Midbrain (tissue), 1 donor: ENCODE measurements around the gene C1orf35.

Experiments
- DNase-seq: peaks from one replicate; lab custom pipeline; 2025; lab: John Stamatoyannopoulos, UW

C1orf35 gene

GRCh38 chr1:228102791-228103620 is at the start of gene C1orf35:
Gene C1orf35 (minus strand): TSS chr1:228103325. CDS start chr1:228103227, 98 bp downstream.
- DNase-seq, result peak; percentile 90

GRCh38 chr1:228152918-228153258 is 49.8 kb upstream of the C1orf35 start:
- DNase-seq, result no peak

GRCh38 chr1:228152097-228152917 is 49.2 kb upstream of the C1orf35 start:
- DNase-seq, result no peak

GRCh38 chr1:228151180-228151925 is 48.2 kb upstream of the C1orf35 start:
- DNase-seq, result no peak

- DNase-seq, result peak; percentile 62
Measured at GRCh38 chr1:228150461-228151179, 47.5 kb upstream of the C1orf35 start.

GRCh38 chr1:228150120-228150460 is 47.0 kb upstream of the C1orf35 start:
- no peak for DNase-seq

- peak; percentile 56 for DNase-seq
Measured at GRCh38 chr1:228149406-228150119, 46.4 kb upstream of the C1orf35 start, which contains the start of gene GJC2. Gene GJC2 (plus strand): TSS chr1:228149930. CDS start chr1:228157759, 7,829 bp downstream.

- no peak for DNase-seq
Measured at GRCh38 chr1:228148935-228149405, 45.8 kb upstream of the C1orf35 start.

- no peak for DNase-seq
Measured at GRCh38 chr1:228148196-228148861, 45.2 kb upstream of the C1orf35 start.

- DNase-seq, result no peak
Measured at GRCh38 chr1:228147768-228148167, 44.6 kb upstream of the C1orf35 start.

- DNase-seq, result no peak
Measured at GRCh38 chr1:228147151-228147693, 44.1 kb upstream of the C1orf35 start.

- no peak for DNase-seq
Measured at GRCh38 chr1:228146417-228147150, 43.5 kb upstream of the C1orf35 start.

- DNase-seq, result no peak
Measured at GRCh38 chr1:228145463-228146416, 42.6 kb upstream of the C1orf35 start.

- DNase-seq, result no peak
Measured at GRCh38 chr1:228144993-228145343, 41.8 kb upstream of the C1orf35 start.

- no peak for DNase-seq
Measured at GRCh38 chr1:228144193-228144992, 41.3 kb upstream of the C1orf35 start.

- DNase-seq, result no peak
Measured at GRCh38 chr1:228143480-228144192, 40.5 kb upstream of the C1orf35 start.

GRCh38 chr1:228142701-228143136 is 39.6 kb upstream of the C1orf35 start:
- DNase-seq, result no peak
